Measurements from ENCODE around the gene ADAM15. TPM values are rescaled to one million over a fixed set of nuclear protein-coding genes. Genes with fewer than 3 reads are reported as not detected.

Gene ADAM15
- total RNA-seq, 6 experiments from 2014 or later, result 16.2 to 33.9 (median 26.4) TPM

GRCh38 chr1:155009221-155009711, 41.9 kb upstream of the ADAM15 start:
- no peaks in the 10 kb centered on the region for H3K9me3 ChIP-seq
- H3K4me3 ChIP-seq, result no peak overlapping the region
- TF ChIP-seq CTCF (IDR thresholded peaks at IDR 0.05), result no peak
- no peak for TF ChIP-seq POLR2A (IDR thresholded peaks at IDR 0.05)
- H3K36me3 ChIP-seq, result peaks cover 0 to 6% (median 4%) of the 10 kb centered on the region in 4 donors
- WGBS (ENCODE audit: insufficient coverage, low coverage, low lambda C conversion rate, missing lambda C conversion rate), result no CpG with 5 or more reads among the region's 12 CpGs
- DNase-seq (peak in 1 of 3 donors; percentile 24), ATAC-seq (no peak)
- no peaks in the 10 kb centered on the region for H3K27me3 ChIP-seq
- peaks cover 0 to 87% (median 33%) of the 10 kb centered on the region in 4 donors for H3K4me1 ChIP-seq
- peak overlapping the region; percentile 16 to 95 (median 16) for H3K27ac ChIP-seq
- intact Hi-C loops (cut with DNase I), result no loop called here

- Histone ChIP-seq H3K9me3 (no peaks in the 10 kb centered on the region), H3K4me3 (no peak overlapping the region), H3K27me3 (no peaks in the 10 kb centered on the region), H3K36me3 (peaks cover 0 to 9% (median 6%) of the 10 kb centered on the region in 4 donors), H3K4me1 (peaks cover 0 to 82% (median 31%) of the 10 kb centered on the region in 4 donors), H3K27ac (peak overlapping the region in 1 of 3 donors; percentile 21)
- intact Hi-C loops (cut with DNase I), result no loop called here
- 82% methylated on average over 5 of the region's 5 CpGs for WGBS (ENCODE audit: insufficient coverage, low coverage, low lambda C conversion rate, missing lambda C conversion rate)
- ATAC-seq, result no peak
- DNase-seq, result peak in 1 of 3 donors; percentile 8
- TF ChIP-seq CTCF (IDR thresholded peaks at IDR 0.05), result no peak
Observed at GRCh38 chr1:155009742-155010141, 41.4 kb upstream of the ADAM15 start.

- no peak overlapping the region for H3K27ac ChIP-seq
- peaks cover 0 to 76% (median 26%) of the 10 kb centered on the region in 4 donors for H3K4me1 ChIP-seq
- H3K4me3 ChIP-seq, result no peak overlapping the region
- H3K36me3 ChIP-seq, result peaks cover 0 to 12% (median 8%) of the 10 kb centered on the region in 4 donors
- TF ChIP-seq POLR2A (IDR thresholded peaks at IDR 0.05) (no peak), CTCF (IDR thresholded peaks at IDR 0.05) (no peak)
- intact Hi-C loops (cut with DNase I), result no loop called here
- 45% methylated on average over 5 of the region's 11 CpGs for WGBS (ENCODE audit: insufficient coverage, low coverage, low lambda C conversion rate, missing lambda C conversion rate)
- no peaks in the 10 kb centered on the region for H3K27me3 ChIP-seq
- H3K9me3 ChIP-seq, result no peaks in the 10 kb centered on the region
- DNase-seq, result peak in 1 of 3 donors; percentile 23
- no peak for ATAC-seq
Observed at GRCh38 chr1:155010211-155010918, 40.8 kb upstream of the ADAM15 start.

GRCh38 chr1:155011004-155011416, 40.1 kb upstream of the ADAM15 start:
- Histone ChIP-seq H3K27me3 (no peaks in the 10 kb centered on the region), H3K4me1 (peaks cover 0 to 70% (median 23%) of the 10 kb centered on the region in 4 donors), H3K36me3 (peaks cover 0 to 18% (median 8%) of the 10 kb centered on the region in 4 donors), H3K9me3 (no peaks in the 10 kb centered on the region), H3K4me3 (no peak overlapping the region), H3K27ac (no peak overlapping the region)
- DNase-seq, result peak in 1 of 3 donors; percentile 15
- intact Hi-C loops (cut with DNase I), result no loop called here
- no peak for ATAC-seq
- WGBS (ENCODE audit: insufficient coverage, low coverage, low lambda C conversion rate, missing lambda C conversion rate), result no CpG with 5 or more reads among the region's 5 CpGs
- TF ChIP-seq CTCF (IDR thresholded peaks at IDR 0.05) (no peak), POLR2A (IDR thresholded peaks at IDR 0.05) (no peak)

Data from right lobe of liver (tissue), 6 donors.